AG09309 (cell line): ENCODE data around the gene SREBF2.

Experiments
- DNase-seq: peaks from one replicate; pipeline ENCODE4 v3.0.0-alpha.2; 2010; ENCODE audit warnings: low read depth
- H3K4me3 ChIP-seq: 2 replicates; pipeline ENCODE4 v1.5.1; 2011; ENCODE audit warnings: mild to moderate bottlenecking, low read depth, low read length, moderate library complexity; ENCODE audit not compliant: control insufficient read depth
- CTCF ChIP-seq: IDR thresholded peaks from 2 replicates; pipeline ENCODE4 v1.5.1; 2011; ENCODE audit warnings: mild to moderate bottlenecking, low read depth, low read length, inconsistent platforms; ENCODE audit not compliant: insufficient read depth, control insufficient read depth; ENCODE audit errors: missing control alignments

SREBF2 gene

GRCh38 chr22:41819257-41819656, 13.6 kb upstream of the SREBF2 start:
- DNase-seq: no peak
- no peak overlapping the region for H3K4me3 ChIP-seq
- TF ChIP-seq CTCF: no peak

GRCh38 chr22:41820447-41820846, 12.5 kb upstream of the SREBF2 start:
- no peak overlapping the region for H3K4me3 ChIP-seq
- no peak for TF ChIP-seq CTCF
- DNase-seq: no peak

GRCh38 chr22:41821471-41822316, 11.2 kb upstream of the SREBF2 start:
- no peak overlapping the region for H3K4me3 ChIP-seq
- no peak for TF ChIP-seq CTCF
- no peak for DNase-seq

- peak; percentile 32 for DNase-seq
- peak; percentile 56 for TF ChIP-seq CTCF
- no peak overlapping the region for H3K4me3 ChIP-seq
Measured at GRCh38 chr22:41822317-41823057, 10.4 kb upstream of the SREBF2 start.

- no peak for TF ChIP-seq CTCF
- no peak overlapping the region for H3K4me3 ChIP-seq
- DNase-seq: no peak
Measured at GRCh38 chr22:41823797-41824196, 9.1 kb upstream of the SREBF2 start.

GRCh38 chr22:41825376-41825775, 7.5 kb upstream of the SREBF2 start:
- no peak for TF ChIP-seq CTCF
- DNase-seq: no peak
- H3K4me3 ChIP-seq: no peak overlapping the region
